Subcutaneous abdominal adipose tissue (tissue), 5 donors: ENCODE measurements around the gene HSD11B1.
"Not testable (repeated sequence)": the region's sequence is repeated elsewhere in the genome, so short reads cannot be mapped to it uniquely, and the experiment has no call there.

Experiments used
- H3K27ac ChIP-seq: one replicate; pipeline ENCODE4 v1.7.0; 2013; ENCODE audit warnings: low read depth, mild to moderate bottlenecking, inconsistent platforms, low read length, moderate library complexity
- H3K27me3 ChIP-seq, 5 donors: one replicate each; pipeline ENCODE4 v1.7.0; 2013; ENCODE audit warnings: low read length in 5 of 5, inconsistent platforms in 1 of 5; ENCODE audit not compliant: control insufficient read depth in 5 of 5, insufficient read depth in 4 of 5
- H3K36me3 ChIP-seq, 5 donors: one replicate each; pipeline ENCODE4 v1.7.0; 2013; ENCODE audit warnings: low read length in 5 of 5; ENCODE audit not compliant: control insufficient read depth in 5 of 5, insufficient read depth in 5 of 5
- H3K4me1 ChIP-seq, 5 donors: one replicate each; pipeline ENCODE4 v1.7.0; 2013; ENCODE audit warnings: low read length in 5 of 5, mild to moderate bottlenecking in 3 of 5, moderate library complexity in 1 of 5; ENCODE audit not compliant: control insufficient read depth in 5 of 5, insufficient read depth in 5 of 5
- H3K4me3 ChIP-seq, 5 donors: one replicate each; pipeline ENCODE4 v1.7.0; 2013; ENCODE audit warnings: low read length in 5 of 5, low read depth in 1 of 5
- H3K9ac ChIP-seq, 5 donors: one replicate each; pipeline ENCODE4 v1.7.0; 2013; ENCODE audit warnings: low read length in 5 of 5, mild to moderate bottlenecking in 4 of 5, moderate library complexity in 3 of 5
- H3K9me3 ChIP-seq, 5 donors: one replicate each; pipeline ENCODE4 v1.7.0; 2013; ENCODE audit warnings: low read length in 5 of 5; ENCODE audit not compliant: control insufficient read depth in 5 of 5
- donor health status: healthy.
- donor health status: healthy.
- donor health status: healthy.
- donor health status: healthy.
- donor health status: healthy.

HSD11B1 gene

DNA sequence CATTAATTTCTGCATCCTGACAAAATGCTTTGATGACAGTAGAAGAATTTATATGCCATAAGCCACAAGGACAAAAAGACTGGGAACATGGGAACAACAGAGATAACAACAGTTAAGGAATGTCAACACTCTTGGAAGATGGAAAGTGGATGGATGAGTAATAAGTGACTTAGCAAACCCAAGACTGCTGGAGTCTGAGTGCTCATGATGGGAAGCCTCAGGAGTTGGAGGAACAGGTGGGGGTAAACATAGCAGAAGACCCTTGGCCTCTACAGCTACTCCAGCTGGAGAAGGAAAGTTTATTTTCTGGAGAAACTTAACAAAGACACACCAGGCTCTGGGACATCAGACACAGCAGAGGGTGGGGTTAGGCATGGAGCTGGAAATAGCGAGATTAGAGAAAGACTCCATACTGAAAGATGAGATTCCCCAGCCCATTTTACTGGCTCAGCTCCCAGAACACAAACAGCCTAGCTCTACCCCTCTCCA is 15.9 kb upstream of the HSD11B1 start:
- Histone ChIP-seq H3K4me1 (peaks cover 0 to 9% (median 3%) of the 10 kb centered on the region in 5 donors), H3K4me3 (no peak overlapping the region), H3K27me3 (no peaks in the 10 kb centered on the region), H3K27ac (no peak overlapping the region), H3K9ac (no peak overlapping the region), H3K36me3 (no peaks in the 10 kb centered on the region), H3K9me3 (no peaks in the 10 kb centered on the region)

DNA sequence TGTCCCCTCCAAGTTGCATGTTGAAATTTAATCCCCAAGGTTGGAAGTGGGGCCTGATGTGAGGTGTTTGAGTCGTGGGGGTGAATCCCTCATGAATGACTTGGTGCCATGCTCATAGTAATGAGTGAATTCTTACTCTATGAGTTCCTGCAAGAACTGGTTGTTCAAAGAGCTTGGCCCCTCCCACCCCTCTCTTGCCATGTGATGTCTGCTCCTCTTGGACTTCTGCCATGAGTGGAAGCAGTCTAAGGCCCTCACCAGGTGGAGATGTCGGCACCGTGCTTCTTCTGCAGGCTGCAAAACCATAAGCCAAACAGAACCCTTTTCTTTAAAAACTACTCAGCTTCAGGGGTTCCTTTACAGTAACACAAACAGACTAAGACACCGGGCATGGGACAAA is 15.2 kb upstream of the HSD11B1 start:
- peaks cover 0 to 9% (median 3%) of the 10 kb centered on the region in 5 donors for H3K4me1 ChIP-seq
- H3K9me3 ChIP-seq: no peaks in the 10 kb centered on the region
- no peak overlapping the region for H3K4me3 ChIP-seq
- H3K27ac ChIP-seq: no peak overlapping the region
- H3K9ac ChIP-seq: no peak overlapping the region
- H3K27me3 ChIP-seq: no peaks in the 10 kb centered on the region
- no peaks in the 10 kb centered on the region for H3K36me3 ChIP-seq

DNA sequence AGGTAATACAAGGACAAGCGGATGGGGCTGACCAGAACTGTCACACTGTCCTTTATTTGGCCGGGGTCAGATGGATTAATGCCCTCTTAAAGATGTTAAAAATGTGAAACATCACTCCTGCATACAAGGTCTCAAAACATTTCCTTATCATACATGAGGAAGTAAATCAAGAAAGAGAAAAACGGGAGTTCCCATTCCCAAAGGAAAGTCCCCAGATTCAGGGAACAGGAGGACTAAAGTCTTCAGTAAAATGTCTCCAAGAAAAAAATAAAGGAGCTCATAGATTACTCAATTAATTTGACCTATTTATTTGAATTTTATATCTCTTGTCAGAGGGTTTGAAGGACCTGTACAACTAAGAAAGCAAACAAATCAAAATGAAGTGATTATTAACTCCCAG is 13.4 kb upstream of the HSD11B1 start:
- no peak overlapping the region for H3K27ac ChIP-seq
- peaks cover 0 to 7% (median 3%) of the 10 kb centered on the region in 5 donors for H3K4me1 ChIP-seq
- H3K9me3 ChIP-seq: no peaks in the 10 kb centered on the region
- no peaks in the 10 kb centered on the region for H3K36me3 ChIP-seq
- H3K4me3 ChIP-seq: no peak overlapping the region
- no peak overlapping the region for H3K9ac ChIP-seq
- no peaks in the 10 kb centered on the region for H3K27me3 ChIP-seq

DNA sequence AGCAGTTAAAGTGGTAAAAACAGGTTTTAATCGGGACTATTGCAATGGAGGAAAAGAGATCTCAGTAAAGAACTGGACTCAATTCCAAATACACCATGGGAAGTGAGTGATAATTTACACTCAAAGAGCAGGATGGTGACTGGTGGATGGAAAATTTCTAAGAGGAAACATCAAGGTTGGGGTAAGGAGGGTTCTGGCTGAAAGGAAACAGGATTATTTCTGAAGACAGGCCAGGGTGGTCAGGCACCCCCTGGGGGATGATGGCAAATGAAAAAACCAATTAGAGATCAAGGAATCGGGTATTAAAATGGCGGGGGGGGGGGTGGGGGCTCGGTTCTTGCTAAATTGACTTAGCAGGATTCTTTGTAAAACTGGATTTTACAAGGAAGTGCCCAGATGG is 12.3 kb upstream of the HSD11B1 start:
- H3K4me1 ChIP-seq: peaks cover 0 to 13% (median 3%) of the 10 kb centered on the region in 5 donors
- H3K9me3 ChIP-seq: no peaks in the 10 kb centered on the region
- H3K27ac ChIP-seq: no peak overlapping the region

DNA sequence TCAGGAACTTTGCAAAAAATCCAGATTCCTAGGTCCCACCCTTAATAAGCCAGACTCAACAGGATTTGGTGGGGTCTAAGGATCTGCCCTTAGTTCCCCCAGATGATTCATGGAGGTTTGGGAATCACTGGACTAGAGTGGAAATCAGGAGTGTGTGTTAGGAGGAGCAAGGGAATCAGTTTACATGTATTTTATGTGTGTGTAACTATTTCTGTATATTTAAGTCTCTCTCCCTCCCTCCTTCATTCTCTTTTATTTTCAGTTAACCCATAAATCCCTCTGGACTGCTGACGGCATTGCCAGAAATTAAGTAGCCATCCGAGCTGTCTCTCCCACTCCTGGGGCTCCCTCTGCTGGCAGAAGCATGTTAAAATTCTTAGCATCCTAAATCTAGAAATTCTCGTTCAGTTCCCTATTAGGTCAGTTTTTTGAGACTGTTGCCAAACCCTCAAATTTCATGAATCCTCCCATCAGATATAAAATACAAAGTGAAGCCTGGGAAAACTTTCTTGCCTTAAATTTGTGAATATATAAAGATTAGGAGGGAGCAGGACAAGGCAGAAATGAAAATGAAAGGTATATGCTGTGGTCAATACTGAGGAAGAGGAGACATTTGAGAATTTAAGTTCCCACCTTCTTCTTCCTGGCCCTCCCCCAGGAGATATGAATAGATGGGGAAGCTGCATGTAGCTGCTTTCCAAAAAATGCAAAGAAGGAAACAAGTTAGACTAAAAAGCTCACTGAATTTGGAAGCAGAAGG is 11.7 kb upstream of the HSD11B1 start:
- H3K9me3 ChIP-seq: no peaks in the 10 kb centered on the region
- H3K27me3 ChIP-seq: no peaks in the 10 kb centered on the region
- H3K9ac ChIP-seq: no peak overlapping the region
- no peaks in the 10 kb centered on the region for H3K36me3 ChIP-seq
- no peak overlapping the region for H3K4me3 ChIP-seq
- H3K27ac ChIP-seq: no peak overlapping the region
- H3K4me1 ChIP-seq: peaks cover 0 to 13% (median 3%) of the 10 kb centered on the region in 5 donors

More for the DNA sequence above, 12.3 kb upstream of the HSD11B1 start:
- Histone ChIP-seq H3K27me3 (no peaks in the 10 kb centered on the region), H3K9ac (no peak overlapping the region), H3K4me3 (no peak overlapping the region), H3K36me3 (no peaks in the 10 kb centered on the region)

DNA sequence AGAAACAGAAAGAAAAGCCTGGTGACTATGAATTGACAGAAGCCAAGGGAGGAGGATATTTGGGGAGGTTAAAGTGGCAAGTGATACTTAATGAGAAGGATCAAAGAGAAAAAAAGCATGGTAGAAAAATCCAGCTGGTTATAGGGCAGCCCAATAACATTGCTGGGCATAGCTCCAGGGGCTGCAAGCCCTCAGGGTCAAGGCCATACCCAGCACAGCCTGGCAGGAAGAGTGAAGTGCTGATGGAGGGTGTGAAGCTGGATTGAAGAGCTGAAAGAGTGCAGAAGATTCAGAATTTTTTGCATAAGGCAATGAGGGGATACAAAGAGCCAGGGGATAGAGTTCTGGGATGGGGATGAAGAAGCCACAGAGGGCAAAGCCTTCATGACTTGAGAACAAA is 8.0 kb upstream of the HSD11B1 start:
- Histone ChIP-seq H3K4me1 (peaks cover 0 to 13% (median 9%) of the 10 kb centered on the region in 5 donors), H3K36me3 (no peaks in the 10 kb centered on the region), H3K27ac (no peak overlapping the region), H3K4me3 (no peak overlapping the region), H3K9me3 (no peaks in the 10 kb centered on the region), H3K9ac (no peak overlapping the region), H3K27me3 (no peaks in the 10 kb centered on the region)

DNA sequence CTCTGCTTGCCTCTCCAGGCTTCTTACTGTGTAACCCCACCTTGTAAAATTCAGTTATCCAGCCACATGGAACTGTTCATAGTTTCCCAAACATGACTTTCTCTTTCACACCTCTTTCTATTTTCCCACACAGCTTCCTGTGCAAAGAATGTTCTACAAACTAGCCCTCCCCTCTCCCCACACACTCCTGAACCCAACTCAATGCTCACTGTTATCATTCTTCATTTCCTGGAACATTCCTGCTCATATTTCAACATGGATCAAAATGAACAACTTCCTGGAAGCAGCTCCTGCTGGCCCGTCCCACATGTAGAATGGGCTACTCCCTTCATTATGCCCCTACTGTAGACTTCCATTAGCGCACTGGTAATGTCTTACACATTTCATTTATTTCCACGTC is 7.5 kb upstream of the HSD11B1 start:
- Histone ChIP-seq H3K4me3 (no peak overlapping the region), H3K9ac (no peak overlapping the region), H3K27ac (no peak overlapping the region), H3K27me3 (no peaks in the 10 kb centered on the region), H3K4me1 (peaks cover 0 to 13% (median 9%) of the 10 kb centered on the region in 5 donors), H3K36me3 (no peaks in the 10 kb centered on the region), H3K9me3 (no peaks in the 10 kb centered on the region)

DNA sequence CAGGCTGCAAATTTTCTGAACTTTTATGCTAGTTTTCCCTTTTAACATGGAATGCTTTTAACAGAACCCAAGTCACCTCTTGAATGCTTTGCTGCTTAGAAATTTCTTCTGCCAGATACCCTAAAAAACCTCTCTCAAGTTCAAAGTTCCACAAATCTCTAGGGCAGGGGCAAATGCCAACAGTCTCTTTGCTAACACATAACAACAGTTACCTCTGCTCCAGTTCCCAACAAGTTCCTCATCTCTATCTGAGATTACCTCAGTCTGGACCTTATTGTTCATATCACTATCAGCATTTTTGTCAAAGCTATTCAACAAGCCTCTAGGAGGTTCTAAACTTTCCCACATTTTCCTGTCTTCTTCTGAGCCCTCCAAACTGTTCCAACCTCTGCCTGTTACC is 4.0 kb upstream of the HSD11B1 start:
- not testable (repeated sequence) for H3K36me3 ChIP-seq, H3K27ac ChIP-seq, H3K9ac ChIP-seq, H3K4me3 ChIP-seq, H3K27me3 ChIP-seq, H3K9me3 ChIP-seq
- H3K4me1 ChIP-seq: peaks cover 6 to 28% (median 16%) of the 10 kb centered on the region in 5 donors

DNA sequence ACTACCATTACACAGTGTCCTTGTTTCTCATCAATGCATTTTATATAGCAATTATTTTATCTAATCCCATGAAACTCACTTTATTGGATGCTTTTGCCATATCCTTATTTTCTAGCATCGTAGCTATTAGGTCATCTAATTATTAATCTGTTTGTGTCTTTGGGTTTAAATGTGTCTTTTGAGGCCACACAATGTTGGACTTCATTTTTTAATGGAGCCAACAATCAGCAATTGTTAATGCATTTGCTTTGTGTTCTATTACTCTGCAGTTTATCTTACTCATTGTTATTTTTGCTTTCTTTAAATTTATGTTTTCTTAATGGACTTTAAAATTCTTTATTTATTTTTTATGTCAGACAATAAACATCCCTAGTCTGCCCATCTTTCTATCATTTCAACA is 1.8 kb upstream of the HSD11B1 start:
- no peak overlapping the region for H3K4me3 ChIP-seq
- H3K36me3 ChIP-seq: peaks cover 0 to 6% (median 0%) of the 10 kb centered on the region in 5 donors
- peaks cover 7 to 28% (median 18%) of the 10 kb centered on the region in 5 donors for H3K4me1 ChIP-seq
- no peaks in the 10 kb centered on the region for H3K27me3 ChIP-seq
- H3K9ac ChIP-seq: no peak overlapping the region
- no peaks in the 10 kb centered on the region for H3K9me3 ChIP-seq
- no peak overlapping the region for H3K27ac ChIP-seq

DNA sequence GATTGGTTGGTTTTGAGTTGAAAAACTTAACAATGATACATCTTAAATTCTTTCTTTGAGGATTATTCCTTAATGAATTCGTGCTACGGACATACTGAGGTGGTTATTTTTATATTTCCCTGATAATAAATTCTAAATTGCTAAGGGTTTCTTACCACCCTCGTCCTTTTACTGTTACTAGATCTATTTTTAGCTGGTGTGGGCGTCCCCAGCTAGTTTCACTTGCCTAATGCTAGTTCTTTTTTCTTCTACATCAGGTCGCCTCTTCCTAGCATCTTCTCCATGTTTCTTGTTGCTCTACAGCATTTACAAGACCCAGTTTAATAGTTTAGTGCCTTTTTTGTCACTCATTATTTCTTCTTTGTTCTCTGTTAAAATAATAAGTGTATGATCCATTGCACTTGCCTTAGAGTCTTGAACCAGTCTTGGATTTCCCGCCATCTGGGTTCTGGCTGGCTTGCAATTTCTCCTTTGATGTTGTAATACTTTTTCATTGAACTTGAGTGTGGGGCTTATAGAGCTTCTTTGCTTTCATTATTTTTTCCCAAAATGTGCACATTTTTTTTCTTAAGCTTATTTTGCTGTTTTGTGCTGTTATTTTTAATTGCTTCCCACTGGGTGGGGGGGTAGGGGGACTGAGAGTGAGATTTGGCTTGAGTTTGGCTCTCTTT is 677 bp upstream of the HSD11B1 start:
- Histone ChIP-seq H3K4me3 (no peak overlapping the region), H3K4me1 (peaks cover 7 to 28% (median 18%) of the 10 kb centered on the region in 5 donors), H3K36me3 (peaks cover 0 to 6% (median 0%) of the 10 kb centered on the region in 5 donors), H3K27ac (peak overlapping the region; percentile 51), H3K9me3 (no peaks in the 10 kb centered on the region), H3K27me3 (no peaks in the 10 kb centered on the region), H3K9ac (peak overlapping the region in 1 of 5 donors; percentile 29)
